Skeletal muscle satellite cell (primary cell): ENCODE results near the gene AXDND1.
"Not testable (repeated sequence)": the region's sequence is repeated elsewhere in the genome, so short reads cannot be mapped to it uniquely, and the experiment has no call there.

Experiments used
- H3K27me3 ChIP-seq: 2 replicates; pipeline ENCODE4 v1.7.0; 2013; ENCODE audit warnings: low read length; ENCODE audit not compliant: control insufficient read depth, insufficient read depth
- H3K36me3 ChIP-seq: 2 replicates; pipeline ENCODE4 v1.7.0; 2013; ENCODE audit warnings: mild to moderate bottlenecking, control low read depth, low read length; ENCODE audit not compliant: insufficient read depth
- H3K4me1 ChIP-seq: 2 replicates; pipeline ENCODE4 v1.7.0; 2013; ENCODE audit warnings: low read length; ENCODE audit not compliant: control insufficient read depth, insufficient read depth
- H3K4me2 ChIP-seq: 2 replicates; pipeline ENCODE4 v1.7.0; 2013; ENCODE audit warnings: mild to moderate bottlenecking, low read length
- H3K4me3 ChIP-seq: 2 replicates; pipeline ENCODE4 v1.7.0; 2013; ENCODE audit warnings: low read length
- H3K9ac ChIP-seq: 2 replicates; pipeline ENCODE4 v1.7.0; 2013; ENCODE audit warnings: mild to moderate bottlenecking, low read depth, low read length, moderate library complexity
- H3K9me3 ChIP-seq: replicated peaks from 2 replicates; pipeline ENCODE4 v1.7.0; 2013; ENCODE audit warnings: mild to moderate bottlenecking, control low read depth, low read length

The AXDND1 gene

GRCh38 chr1:179334440-179334839, 31.3 kb upstream of the AXDND1 start:
- Histone ChIP-seq H3K4me2 (no peak overlapping the region), H3K4me3 (no peak overlapping the region), H3K4me1 (no peaks in the 10 kb centered on the region), H3K36me3 (peaks cover 31% of the 10 kb centered on the region), H3K9me3 (no peaks in the 10 kb centered on the region), H3K27me3 (no peaks in the 10 kb centered on the region), H3K9ac (no peak overlapping the region)

- H3K36me3 ChIP-seq, result peaks cover 34% of the 10 kb centered on the region
- H3K9ac ChIP-seq, result no peak overlapping the region
- no peaks in the 10 kb centered on the region for H3K4me1 ChIP-seq
- H3K9me3 ChIP-seq, result no peaks in the 10 kb centered on the region
- no peaks in the 10 kb centered on the region for H3K27me3 ChIP-seq
- H3K4me2 ChIP-seq, result no peak overlapping the region
- no peak overlapping the region for H3K4me3 ChIP-seq
These were observed 28.5 kb upstream of the AXDND1 start for GRCh38 chr1:179337288-179337687.

GRCh38 chr1:179337942-179338560, 27.7 kb upstream of the AXDND1 start:
- Histone ChIP-seq H3K9ac (no peak overlapping the region), H3K4me3 (no peak overlapping the region), H3K36me3 (peaks cover 40% of the 10 kb centered on the region), H3K27me3 (no peaks in the 10 kb centered on the region), H3K4me1 (no peaks in the 10 kb centered on the region), H3K9me3 (no peaks in the 10 kb centered on the region), H3K4me2 (no peak overlapping the region)

- Histone ChIP-seq H3K9me3 (no peaks in the 10 kb centered on the region), H3K4me2 (no peak overlapping the region), H3K36me3 (peaks cover 36% of the 10 kb centered on the region), H3K27me3 (no peaks in the 10 kb centered on the region), H3K9ac (no peak overlapping the region), H3K4me3 (no peak overlapping the region), H3K4me1 (no peaks in the 10 kb centered on the region)
These were observed 24.9 kb upstream of the AXDND1 start for GRCh38 chr1:179340918-179341317.

GRCh38 chr1:179341943-179342547, 23.7 kb upstream of the AXDND1 start:
- H3K9ac ChIP-seq, result no peak overlapping the region
- H3K4me1 ChIP-seq, result no peaks in the 10 kb centered on the region
- H3K4me3 ChIP-seq, result no peak overlapping the region
- no peaks in the 10 kb centered on the region for H3K9me3 ChIP-seq
- no peak overlapping the region for H3K4me2 ChIP-seq
- H3K27me3 ChIP-seq, result no peaks in the 10 kb centered on the region
- peaks cover 37% of the 10 kb centered on the region for H3K36me3 ChIP-seq

- Histone ChIP-seq H3K9ac (no peak overlapping the region), H3K4me2 (no peak overlapping the region), H3K4me3 (no peak overlapping the region), H3K27me3 (no peaks in the 10 kb centered on the region), H3K36me3 (peaks cover 35% of the 10 kb centered on the region), H3K4me1 (no peaks in the 10 kb centered on the region), H3K9me3 (no peaks in the 10 kb centered on the region)
These were observed 22.9 kb upstream of the AXDND1 start for GRCh38 chr1:179342740-179343404.

- Histone ChIP-seq H3K9ac (no peak overlapping the region), H3K27me3 (no peaks in the 10 kb centered on the region), H3K36me3 (peaks cover 31% of the 10 kb centered on the region), H3K9me3 (no peaks in the 10 kb centered on the region), H3K4me1 (peaks cover 8% of the 10 kb centered on the region), H3K4me3 (no peak overlapping the region), H3K4me2 (no peak overlapping the region)
These were observed 14.5 kb upstream of the AXDND1 start for GRCh38 chr1:179351281-179351680.

- H3K27me3 ChIP-seq, result no peaks in the 10 kb centered on the region
- H3K36me3 ChIP-seq, result peaks cover 31% of the 10 kb centered on the region
- H3K4me3 ChIP-seq, result no peak overlapping the region
- H3K9ac ChIP-seq, result no peak overlapping the region
- no peak overlapping the region for H3K4me2 ChIP-seq
- peaks cover 8% of the 10 kb centered on the region for H3K4me1 ChIP-seq
- no peaks in the 10 kb centered on the region for H3K9me3 ChIP-seq
These were observed 13.5 kb upstream of the AXDND1 start for GRCh38 chr1:179352236-179352635.

- peak overlapping the region; percentile 11 for H3K4me2 ChIP-seq
- H3K4me3 ChIP-seq, result no peak overlapping the region
- no peaks in the 10 kb centered on the region for H3K27me3 ChIP-seq
- peaks cover 8% of the 10 kb centered on the region for H3K4me1 ChIP-seq
- H3K9me3 ChIP-seq, result no peaks in the 10 kb centered on the region
- peak overlapping the region; percentile 27 for H3K9ac ChIP-seq
- H3K36me3 ChIP-seq, result peaks cover 22% of the 10 kb centered on the region
These were observed 12.2 kb upstream of the AXDND1 start for GRCh38 chr1:179353546-179353945.

GRCh38 chr1:179361631-179362030, 4.1 kb upstream of the AXDND1 start:
- H3K9ac ChIP-seq, H3K36me3 ChIP-seq, H3K9me3 ChIP-seq, H3K4me2 ChIP-seq, H3K4me3 ChIP-seq, H3K4me1 ChIP-seq, H3K27me3 ChIP-seq: not testable (repeated sequence)

- Histone ChIP-seq H3K9me3 (no peaks in the 10 kb centered on the region), H3K4me2 (peak overlapping the region; percentile 83), H3K4me3 (peak overlapping the region; percentile 75), H3K4me1 (peaks cover 5% of the 10 kb centered on the region), H3K36me3 (no peaks in the 10 kb centered on the region), H3K27me3 (no peaks in the 10 kb centered on the region), H3K9ac (peak overlapping the region; percentile 91)
These were observed 476 bp downstream of the AXDND1 start for GRCh38 chr1:179366093-179366800.
